ENCODE data around the gene DACT3.
"Not testable (repeated sequence)": the region's sequence is repeated elsewhere in the genome, so short reads cannot be mapped to it uniquely, and the experiment has no call there.

The DACT3 gene

GRCh38 chr19:46631481-46631880 lies 29.5 kb downstream of the DACT3 start:
- DNase-seq = no peak

- DNase-seq = no peak
Measured at GRCh38 chr19:46630586-46631205, 30.3 kb downstream of the DACT3 start.

GRCh38 chr19:46629546-46630025 lies 31.4 kb downstream of the DACT3 start:
- DNase-seq = no peak

GRCh38 chr19:46628970-46629369 lies 32.0 kb downstream of the DACT3 start:
- DNase-seq = not testable (repeated sequence)

- no peak for DNase-seq
Measured at GRCh38 chr19:46626446-46626845, 34.5 kb downstream of the DACT3 start.

GRCh38 chr19:46625731-46626130 lies 35.3 kb downstream of the DACT3 start:
- DNase-seq = no peak

- DNase-seq = no peak
Measured at GRCh38 chr19:46624958-46625661, 35.9 kb downstream of the DACT3 start, which contains the start of gene PTGIR. Gene PTGIR, minus strand, starts transcription at chr19:46625089. Its CDS starts 864 bp downstream, at chr19:46624225.

GRCh38 chr19:46623915-46624502 lies 37.0 kb downstream of the DACT3 start:
- no peak for DNase-seq

- no peak for DNase-seq
Measured at GRCh38 chr19:46622118-46622446, 38.9 kb downstream of the DACT3 start.

- DNase-seq = no peak
Measured at GRCh38 chr19:46621191-46622117, 39.5 kb downstream of the DACT3 start.

GRCh38 chr19:46620716-46621115 lies 40.3 kb downstream of the DACT3 start:
- DNase-seq = no peak

GRCh38 chr19:46620267-46620666 lies 40.7 kb downstream of the DACT3 start:
- no peak for DNase-seq

- peak; percentile 69 for DNase-seq
Measured at GRCh38 chr19:46618670-46619231, 42.2 kb downstream of the DACT3 start.

- DNase-seq = no peak
Measured at GRCh38 chr19:46617601-46618000, 43.4 kb downstream of the DACT3 start.

GRCh38 chr19:46616631-46617322 lies 44.2 kb downstream of the DACT3 start:
- no peak for DNase-seq

GRCh38 chr19:46615966-46616365 lies 45.0 kb downstream of the DACT3 start:
- no peak for DNase-seq

- DNase-seq = peak; percentile 82
Measured at GRCh38 chr19:46614114-46614722, 46.8 kb downstream of the DACT3 start.

GRCh38 chr19:46613525-46613924 lies 47.5 kb downstream of the DACT3 start:
- DNase-seq = no peak

- DNase-seq = no peak
Measured at GRCh38 chr19:46611776-46612175, 49.2 kb downstream of the DACT3 start.

GRCh38 chr19:46610851-46611770 lies 49.9 kb downstream of the DACT3 start:
- peak; percentile 67 for DNase-seq

GRCh38 chr19:46610413-46610775 lies 50.6 kb downstream of the DACT3 start:
- DNase-seq = no peak

Measured in CD4-positive, alpha-beta T cell treated with Interleukin-17A for 1 hour (primary cell).